ENCODE measurements around the gene IL26.

- TF ChIP-seq CTCF (IDR thresholded peaks at IDR 0.05), result no peak
- no peak for TF ChIP-seq POLR2A (IDR thresholded peaks at IDR 0.05)
Observed at GRCh38 chr12:68268967-68269366, 43.4 kb upstream of the IL26 start.
